HCT116 (cell line): ENCODE data around the gene PDXK. TPM values are rescaled to one million over a fixed set of nuclear protein-coding genes. Genes with fewer than 3 reads are reported as not detected.

ENCODE experiments used
- ATAC-seq: fragments of 200-7000 bp; cut with Tn5 transposase; 2 replicates; pipeline ENCODE4 v1.9.1; 2020; ENCODE audit warnings: mild to moderate bottlenecking, moderate library complexity
- BruUV-seq: library from RNA; stranded (reverse); fragments of 400-500 nt; replicated peaks from 2 replicates; lab custom pipeline; 2021; lab: Mats Ljungman, UMichigan
- CTCF ChIA-PET: fragments of 300-600 bp; sonication (Branson Sonifier 250); formaldehyde crosslinking; loops from one replicate; lab custom pipeline; 2021; ENCODE audit warnings: antibody characterized with exemption; lab: Charles Lee
- POLR2A ChIA-PET: fragments of 300-600, 350-600 bp; sonication (Branson Sonifier 250); formaldehyde crosslinking; loops from one replicate; lab custom pipeline; 2021; ENCODE audit warnings: antibody characterized with exemption; lab: Charles Lee
- RAD21 ChIA-PET, 2 experiments: fragments of 300-600 bp; sonication (Branson Sonifier 250); formaldehyde crosslinking; loops; one replicate each; lab custom pipeline; 2023; ENCODE audit warnings: low total read pairs in 2 of 2; ENCODE audit not compliant: uncharacterized antibody in 2 of 2, unreplicated experiment in 2 of 2, low non-redundant PET in 1 of 2; lab: Charles Lee
- DNase-seq: peaks from one replicate; pipeline ENCODE4 v3.0.0-alpha.2; 2010; ENCODE audit warnings: low read depth, low spot score
- H2AFZ ChIP-seq: fragments of 200-600 bp; shearing (Covaris generic), sonication (generic); 2 replicates; pipeline ENCODE4 v1.6.1; 2017; ENCODE audit warnings: low read depth, mixed run types, mixed read lengths, antibody characterized with exemption, low read length; ENCODE audit not compliant: poor library complexity, severe bottlenecking
- H3K27ac ChIP-seq: 2 replicates; pipeline ENCODE4 v1.5.1; 2012; ENCODE audit warnings: low read depth, low read length
- H3K27me3 ChIP-seq: fragments of 200-600 bp; sonication (generic); 2 replicates; pipeline ENCODE4 v1.6.1; 2016; ENCODE audit warnings: mixed run types, low read length, mixed read lengths; ENCODE audit not compliant: insufficient read depth
- H3K36me3 ChIP-seq, 2 experiments: fragments of 200-500 bp in 1 of 2; fragments of 200-600 bp in 1 of 2; sonication (Bioruptor generic) in 1 of 2; sonication (generic) in 1 of 2; 2 replicates each; pipeline versions ENCODE4 v1.5.1 to v1.6.1; 2014 to 2016; ENCODE audit warnings: low read length in 2 of 2, inconsistent platforms in 1 of 2, mixed read lengths in 1 of 2, mixed run types in 1 of 2; ENCODE audit not compliant: insufficient read depth in 2 of 2, control insufficient read depth in 1 of 2
- H3K4me1 ChIP-seq, 2 experiments: fragments of 200-600 bp in 1 of 2; sonication (generic) in 1 of 2; 2 replicates each; pipeline versions ENCODE4 v1.5.1 to v1.6.1; 2012 to 2017; ENCODE audit warnings: low read length in 2 of 2, inconsistent platforms in 1 of 2, mild to moderate bottlenecking in 1 of 2, mixed read lengths in 1 of 2, mixed run types in 1 of 2, moderate library complexity in 1 of 2; ENCODE audit not compliant: insufficient read depth in 2 of 2, control insufficient read depth in 1 of 2
- H3K4me2 ChIP-seq: fragments of 200-600 bp; sonication (generic); 2 replicates; pipeline ENCODE4 v1.6.1; 2017; ENCODE audit warnings: mixed run types, low read length, mixed read lengths
- H3K4me3 ChIP-seq, 2 experiments: fragments of 200-600 bp in 1 of 2; sonication (generic) in 1 of 2; replicated peaks in 1 of 2; 2 replicates each; pipeline ENCODE4 v1.5.1; 2011 to 2016; ENCODE audit warnings: low read length in 2 of 2, control low read depth in 1 of 2, low read depth in 1 of 2, mild to moderate bottlenecking in 1 of 2, mixed read lengths in 1 of 2, mixed run types in 1 of 2
- H3K79me2 ChIP-seq: fragments of 200-600 bp; sonication (generic); 2 replicates; pipeline ENCODE4 v1.6.1; 2017; ENCODE audit warnings: mild to moderate bottlenecking, mixed run types, low read length, moderate library complexity, mixed read lengths; ENCODE audit not compliant: insufficient read depth
- H3K9ac ChIP-seq: fragments of 200-600 bp; sonication (generic); 2 replicates; pipeline ENCODE4 v1.6.1; 2016; ENCODE audit warnings: low read length, mixed read lengths
- H3K9me2 ChIP-seq: fragments of 200-600 bp; sonication (generic), shearing (Covaris generic); 2 replicates; pipeline ENCODE4 v1.6.1; 2017; ENCODE audit warnings: mixed run types, mild to moderate bottlenecking, moderate library complexity; ENCODE audit not compliant: insufficient read depth
- H3K9me3 ChIP-seq, 2 experiments: fragments of 200-500 bp in 1 of 2; fragments of 200-600 bp in 1 of 2; sonication (Bioruptor generic) in 1 of 2; sonication (generic) in 1 of 2; 2 replicates each; pipeline ENCODE4 v1.6.1; 2014 to 2017; ENCODE audit warnings: low read length in 2 of 2, mixed read lengths in 2 of 2, inconsistent platforms in 1 of 2, low read depth in 1 of 2, mild to moderate bottlenecking in 1 of 2, mixed run types in 1 of 2, moderate library complexity in 1 of 2; ENCODE audit not compliant: control insufficient read depth in 1 of 2, insufficient read depth in 1 of 2
- H4K20me1 ChIP-seq: fragments of 200-600 bp; sonication (generic), shearing (Covaris generic); 2 replicates; pipeline ENCODE4 v1.6.1; 2017; ENCODE audit warnings: mixed run types, mild to moderate bottlenecking, moderate library complexity; ENCODE audit not compliant: insufficient read depth
- ATF3 ChIP-seq: IDR thresholded peaks from 2 replicates; pipeline ENCODE4 v1.6.1; 2012
- CBX3 ChIP-seq: IDR thresholded peaks from 2 replicates; pipeline ENCODE4 v1.6.1; 2012; ENCODE audit warnings: low read depth
- EGR1 ChIP-seq: IDR thresholded peaks from 2 replicates; pipeline ENCODE4 v1.6.1; 2012; ENCODE audit warnings: low read depth
- EZH2 ChIP-seq: fragments of 200-600 bp; sonication (generic); IDR thresholded peaks from 2 replicates; pipeline ENCODE4 v1.6.1; 2017; ENCODE audit warnings: antibody characterized with exemption, mixed run types
- EZH2phosphoT487 ChIP-seq: fragments of 200-600 bp; IDR thresholded peaks from 2 replicates; pipeline ENCODE4 v1.6.1; 2018; ENCODE audit warnings: antibody characterized with exemption, borderline replicate concordance
- JUND ChIP-seq: IDR thresholded peaks from 2 replicates; pipeline ENCODE4 v1.6.1; 2012
- POLR2A ChIP-seq: IDR thresholded peaks from 2 replicates; pipeline ENCODE4 v1.7.0; 2011; ENCODE audit warnings: borderline replicate concordance; ENCODE audit not compliant: insufficient read depth, insufficient read length; ENCODE audit errors: extremely low read depth
- RAD21 ChIP-seq: IDR thresholded peaks from 2 replicates; pipeline ENCODE4 v1.6.1; 2012; ENCODE audit warnings: low read depth, mild to moderate bottlenecking
- SIN3A ChIP-seq: IDR thresholded peaks from 2 replicates; pipeline ENCODE4 v1.6.1; 2012; ENCODE audit warnings: low read depth
- SP1 ChIP-seq: IDR thresholded peaks from 2 replicates; pipeline ENCODE4 v1.6.1; 2012; ENCODE audit warnings: low read depth
- SRF ChIP-seq: IDR thresholded peaks from 2 replicates; pipeline ENCODE4 v1.6.1; 2012; ENCODE audit warnings: low read depth
- TCF7L2 ChIP-seq: IDR thresholded peaks from 2 replicates; pipeline ENCODE4 v1.7.0; 2011; ENCODE audit warnings: borderline replicate concordance, inconsistent platforms; ENCODE audit not compliant: insufficient read depth, insufficient read length; ENCODE audit errors: extremely low read depth
- YY1 ChIP-seq: IDR thresholded peaks from 2 replicates; pipeline ENCODE4 v1.6.1; 2011; ENCODE audit warnings: low read length, low read depth, moderate library complexity, mild to moderate bottlenecking; ENCODE audit not compliant: insufficient replicate concordance; ENCODE audit errors: extremely low read depth
- ZBTB33 ChIP-seq: IDR thresholded peaks from 2 replicates; pipeline ENCODE4 v1.6.1; 2011; ENCODE audit warnings: mild to moderate bottlenecking, low read length, moderate library complexity; ENCODE audit not compliant: insufficient replicate concordance; ENCODE audit errors: extremely low read depth
- ZNF274 ChIP-seq: fragments of 200-500 bp; sonication (Bioruptor generic); IDR thresholded peaks from 2 replicates; pipeline ENCODE4 v1.6.1; 2014; ENCODE audit warnings: mild to moderate bottlenecking, low read depth, low read length, inconsistent platforms
- intact Hi-C: fragments of 100-400 bp; cut with micrococcal nuclease; formaldehyde crosslinking; loops from 2 replicates; pipeline ENCODE4 v1.10.0; 2022
- total RNA-seq: library from RNA; stranded (reverse); gene quantifications from one replicate; pipeline ENCODE4 v1.2.1, GENCODE V29; 2021; ENCODE audit not compliant: unreplicated experiment

PDXK gene
- total RNA-seq, 1 experiment from 2014 or later, result 127 TPM

DNA sequence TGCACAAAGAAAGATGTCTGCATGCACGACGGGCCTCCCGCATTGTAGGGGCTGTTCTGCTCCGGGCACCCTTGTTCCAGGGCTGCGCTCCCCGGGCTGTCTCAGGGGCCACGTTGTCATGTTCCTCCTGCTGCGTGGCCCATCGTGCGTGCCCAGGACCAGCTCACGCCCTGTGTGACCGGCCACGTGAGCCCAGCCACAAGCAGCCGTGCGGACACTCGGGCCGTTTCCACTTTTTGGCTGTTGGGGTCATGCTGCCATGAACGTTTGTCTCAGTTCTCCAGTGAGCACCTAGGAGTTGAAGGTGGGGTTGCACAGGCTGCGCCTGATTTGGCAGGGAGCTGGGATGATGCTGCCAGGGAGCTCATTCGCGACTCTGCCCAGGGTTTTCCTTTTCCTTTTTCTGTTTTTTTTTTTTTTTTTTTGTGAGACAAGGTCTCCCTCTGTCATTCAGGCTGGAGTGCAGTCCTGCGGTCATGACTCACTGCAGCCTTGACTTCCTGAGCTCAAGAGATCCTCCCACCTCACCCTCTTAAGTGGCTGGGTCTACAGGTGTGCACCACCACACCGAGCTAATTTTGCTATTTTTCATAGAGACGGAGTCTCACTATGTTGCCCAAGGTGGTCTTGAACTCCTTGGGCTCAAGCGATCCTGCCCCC lies 17.4 kb downstream of the PDXK start:
- CTCF ChIA-PET, result no interaction called here
- peaks cover 65% of the 10 kb centered on the region for H3K79me2 ChIP-seq
- H3K27ac ChIP-seq, result no peak overlapping the region
- H3K9me3 ChIP-seq, result no peaks in the 10 kb centered on the region
- POLR2A ChIA-PET, result no interaction called here
- H4K20me1 ChIP-seq, result 0 out of 2 replicates have a peak, but pooled peaks cover 6% of the 10 kb centered on the region
- DNase-seq, result no peak
- no peaks in the 10 kb centered on the region for H3K27me3 ChIP-seq
- no peaks in the 10 kb centered on the region for H3K9me2 ChIP-seq
- RAD21 ChIA-PET, result interaction anchor here in 1 of 2 experiments (0.7 kb wide), 1 partner anchor 24 kb away, joined by 3 read pairs; no protein-coding TSS in a partner anchor
- peaks cover 0 to 23% of the 10 kb centered on the region in 2 experiments; a peak in 2 of 4 replicates for H3K4me1 ChIP-seq
- H3K9ac ChIP-seq, result no peak overlapping the region
- H3K36me3 ChIP-seq, result peaks cover 0 to 4% of the 10 kb centered on the region in 2 experiments; a peak in 3 of 4 replicates
- no TSS peak for BruUV-seq
- H3K4me2 ChIP-seq, result no peak overlapping the region
- no peak for ATAC-seq
- H2AFZ ChIP-seq, result no peak overlapping the region
- intact Hi-C loops, result no loop called here
- no peak for TF ChIP-seq JUND
- TF ChIP-seq EZH2, result no peak
- TF ChIP-seq TCF7L2, result no peak
- TF ChIP-seq RAD21, result no peak
- TF ChIP-seq EGR1, result no peak
- TF ChIP-seq ATF3, result no peak
- TF ChIP-seq EZH2phosphoT487, result no peak
- TF ChIP-seq SIN3A, result no peak
- no peak for TF ChIP-seq CBX3
- no peak for TF ChIP-seq POLR2A
- TF ChIP-seq SP1, result no peak
- TF ChIP-seq ZBTB33, result no peak
- TF ChIP-seq ZNF274, result no peak
- TF ChIP-seq SRF, result no peak
- no peak for TF ChIP-seq YY1
- no peak overlapping the region for H3K4me3 ChIP-seq
